ENCODE measurements around the gene NAT16. TPM values are rescaled to one million over a fixed set of nuclear protein-coding genes. Genes with fewer than 3 reads are reported as not detected.

Gene NAT16
- total and polyA plus RNA-seq, 9 of the 15 experiments (the other 6 are each of a cell fraction or from before 2014, with no cell fraction given), result 0.04 TPM; not detected in 8

- TF ChIP-seq, protein P1, sequence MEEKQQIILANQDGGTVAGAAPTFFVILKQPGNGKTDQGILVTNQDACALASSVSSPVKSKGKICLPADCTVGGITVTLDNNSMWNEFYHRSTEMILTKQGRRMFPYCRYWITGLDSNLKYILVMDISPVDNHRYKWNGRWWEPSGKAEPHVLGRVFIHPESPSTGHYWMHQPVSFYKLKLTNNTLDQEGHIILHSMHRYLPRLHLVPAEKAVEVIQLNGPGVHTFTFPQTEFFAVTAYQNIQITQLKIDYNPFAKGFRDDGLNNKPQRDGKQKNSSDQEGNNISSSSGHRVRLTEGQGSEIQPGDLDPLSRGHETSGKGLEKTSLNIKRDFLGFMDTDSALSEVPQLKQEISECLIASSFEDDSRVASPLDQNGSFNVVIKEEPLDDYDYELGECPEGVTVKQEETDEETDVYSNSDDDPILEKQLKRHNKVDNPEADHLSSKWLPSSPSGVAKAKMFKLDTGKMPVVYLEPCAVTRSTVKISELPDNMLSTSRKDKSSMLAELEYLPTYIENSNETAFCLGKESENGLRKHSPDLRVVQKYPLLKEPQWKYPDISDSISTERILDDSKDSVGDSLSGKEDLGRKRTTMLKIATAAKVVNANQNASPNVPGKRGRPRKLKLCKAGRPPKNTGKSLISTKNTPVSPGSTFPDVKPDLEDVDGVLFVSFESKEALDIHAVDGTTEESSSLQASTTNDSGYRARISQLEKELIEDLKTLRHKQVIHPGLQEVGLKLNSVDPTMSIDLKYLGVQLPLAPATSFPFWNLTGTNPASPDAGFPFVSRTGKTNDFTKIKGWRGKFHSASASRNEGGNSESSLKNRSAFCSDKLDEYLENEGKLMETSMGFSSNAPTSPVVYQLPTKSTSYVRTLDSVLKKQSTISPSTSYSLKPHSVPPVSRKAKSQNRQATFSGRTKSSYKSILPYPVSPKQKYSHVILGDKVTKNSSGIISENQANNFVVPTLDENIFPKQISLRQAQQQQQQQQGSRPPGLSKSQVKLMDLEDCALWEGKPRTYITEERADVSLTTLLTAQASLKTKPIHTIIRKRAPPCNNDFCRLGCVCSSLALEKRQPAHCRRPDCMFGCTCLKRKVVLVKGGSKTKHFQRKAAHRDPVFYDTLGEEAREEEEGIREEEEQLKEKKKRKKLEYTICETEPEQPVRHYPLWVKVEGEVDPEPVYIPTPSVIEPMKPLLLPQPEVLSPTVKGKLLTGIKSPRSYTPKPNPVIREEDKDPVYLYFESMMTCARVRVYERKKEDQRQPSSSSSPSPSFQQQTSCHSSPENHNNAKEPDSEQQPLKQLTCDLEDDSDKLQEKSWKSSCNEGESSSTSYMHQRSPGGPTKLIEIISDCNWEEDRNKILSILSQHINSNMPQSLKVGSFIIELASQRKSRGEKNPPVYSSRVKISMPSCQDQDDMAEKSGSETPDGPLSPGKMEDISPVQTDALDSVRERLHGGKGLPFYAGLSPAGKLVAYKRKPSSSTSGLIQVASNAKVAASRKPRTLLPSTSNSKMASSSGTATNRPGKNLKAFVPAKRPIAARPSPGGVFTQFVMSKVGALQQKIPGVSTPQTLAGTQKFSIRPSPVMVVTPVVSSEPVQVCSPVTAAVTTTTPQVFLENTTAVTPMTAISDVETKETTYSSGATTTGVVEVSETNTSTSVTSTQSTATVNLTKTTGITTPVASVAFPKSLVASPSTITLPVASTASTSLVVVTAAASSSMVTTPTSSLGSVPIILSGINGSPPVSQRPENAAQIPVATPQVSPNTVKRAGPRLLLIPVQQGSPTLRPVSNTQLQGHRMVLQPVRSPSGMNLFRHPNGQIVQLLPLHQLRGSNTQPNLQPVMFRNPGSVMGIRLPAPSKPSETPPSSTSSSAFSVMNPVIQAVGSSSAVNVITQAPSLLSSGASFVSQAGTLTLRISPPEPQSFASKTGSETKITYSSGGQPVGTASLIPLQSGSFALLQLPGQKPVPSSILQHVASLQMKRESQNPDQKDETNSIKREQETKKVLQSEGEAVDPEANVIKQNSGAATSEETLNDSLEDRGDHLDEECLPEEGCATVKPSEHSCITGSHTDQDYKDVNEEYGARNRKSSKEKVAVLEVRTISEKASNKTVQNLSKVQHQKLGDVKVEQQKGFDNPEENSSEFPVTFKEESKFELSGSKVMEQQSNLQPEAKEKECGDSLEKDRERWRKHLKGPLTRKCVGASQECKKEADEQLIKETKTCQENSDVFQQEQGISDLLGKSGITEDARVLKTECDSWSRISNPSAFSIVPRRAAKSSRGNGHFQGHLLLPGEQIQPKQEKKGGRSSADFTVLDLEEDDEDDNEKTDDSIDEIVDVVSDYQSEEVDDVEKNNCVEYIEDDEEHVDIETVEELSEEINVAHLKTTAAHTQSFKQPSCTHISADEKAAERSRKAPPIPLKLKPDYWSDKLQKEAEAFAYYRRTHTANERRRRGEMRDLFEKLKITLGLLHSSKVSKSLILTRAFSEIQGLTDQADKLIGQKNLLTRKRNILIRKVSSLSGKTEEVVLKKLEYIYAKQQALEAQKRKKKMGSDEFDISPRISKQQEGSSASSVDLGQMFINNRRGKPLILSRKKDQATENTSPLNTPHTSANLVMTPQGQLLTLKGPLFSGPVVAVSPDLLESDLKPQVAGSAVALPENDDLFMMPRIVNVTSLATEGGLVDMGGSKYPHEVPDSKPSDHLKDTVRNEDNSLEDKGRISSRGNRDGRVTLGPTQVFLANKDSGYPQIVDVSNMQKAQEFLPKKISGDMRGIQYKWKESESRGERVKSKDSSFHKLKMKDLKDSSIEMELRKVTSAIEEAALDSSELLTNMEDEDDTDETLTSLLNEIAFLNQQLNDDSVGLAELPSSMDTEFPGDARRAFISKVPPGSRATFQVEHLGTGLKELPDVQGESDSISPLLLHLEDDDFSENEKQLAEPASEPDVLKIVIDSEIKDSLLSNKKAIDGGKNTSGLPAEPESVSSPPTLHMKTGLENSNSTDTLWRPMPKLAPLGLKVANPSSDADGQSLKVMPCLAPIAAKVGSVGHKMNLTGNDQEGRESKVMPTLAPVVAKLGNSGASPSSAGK (IDR thresholded peaks at IDR 0.05), result peak; percentile 78
- TF ChIP-seq HMG20B (CRISPR knock-in tag; IDR thresholded peaks at IDR 0.05), result no peak
- peak; percentile 19; the same call in 1 of the 2 replicates for TF ChIP-seq CXXC5 (CRISPR knock-in tag; IDR thresholded peaks at IDR 0.05)
Observed at GRCh38 chr7:101156866-101157589, 23.1 kb downstream of the NAT16 start (continued).
